MCF 10A (cell line): ENCODE measurements around the gene GRK6. TPM values are rescaled to one million over a fixed set of nuclear protein-coding genes. Genes with fewer than 3 reads are reported as not detected.

Experiments
- BruUV-seq: library from RNA; stranded (reverse); fragments of 400-500 nt; replicated peaks from 2 replicates; lab custom pipeline; 2021; lab: Mats Ljungman, UMichigan
- CTCF ChIA-PET: fragments of 300-600 bp; sonication (Branson Sonifier 250); formaldehyde crosslinking; extraction: SDS; loops from one replicate; lab custom pipeline; 2021; ENCODE audit warnings: antibody characterized with exemption, inconsistent platforms; lab: Yijun Ruan, JAX
- POLR2A ChIA-PET: fragments of 300-600, 350-650 bp; sonication (Branson Sonifier 250); formaldehyde crosslinking; extraction: SDS; loops from one replicate; lab custom pipeline; 2020; ENCODE audit warnings: antibody characterized with exemption, inconsistent platforms; lab: Yijun Ruan, JAX
- DNase-seq: peaks from one replicate; pipeline ENCODE4 v3.0.0-alpha.2; 2018; ENCODE audit not compliant: unreplicated experiment
- H3K27ac Mint-ChIP-seq: one replicate; pipeline ENCODE4 v1.8.0; 2022; ENCODE audit warnings: mild to moderate bottlenecking, low read depth, mixed read lengths; ENCODE audit not compliant: unreplicated experiment
- H3K27me3 Mint-ChIP-seq: one replicate; pipeline ENCODE4 v1.8.0; 2022; ENCODE audit warnings: mixed read lengths; ENCODE audit not compliant: insufficient read depth, unreplicated experiment
- H3K36me3 Mint-ChIP-seq: one replicate; pipeline ENCODE4 v1.8.0; 2022; ENCODE audit warnings: mild to moderate bottlenecking, moderate library complexity, mixed read lengths; ENCODE audit not compliant: insufficient read depth, unreplicated experiment
- H3K4me1 Mint-ChIP-seq: one replicate; pipeline ENCODE4 v1.8.0; 2022; ENCODE audit warnings: mixed read lengths; ENCODE audit not compliant: insufficient read depth, unreplicated experiment
- H3K4me3 Mint-ChIP-seq: one replicate; pipeline ENCODE4 v1.8.0; 2022; ENCODE audit warnings: mild to moderate bottlenecking, moderate library complexity, mixed read lengths; ENCODE audit not compliant: unreplicated experiment
- H3K9me3 Mint-ChIP-seq: one replicate; pipeline ENCODE4 v1.8.0; 2022; ENCODE audit warnings: mixed read lengths; ENCODE audit not compliant: unreplicated experiment
- intact Hi-C: fragments of 100-400 bp; cut with micrococcal nuclease; formaldehyde crosslinking; loops from 2 replicates; pipeline ENCODE4 v1.14.1; 2022
- total RNA-seq: library from RNA; stranded (reverse); gene quantifications from 2 replicates; pipeline ENCODE4 v1.2.3, GENCODE V29; 2022
- TF ChIP-seq, protein P1 (sequence below): fragments of 200-600 bp; IDR thresholded peaks from one replicate; pipeline ENCODE4 v1.8.0; 2022; ENCODE audit warnings: antibody characterized with exemption, mild to moderate bottlenecking; ENCODE audit not compliant: unreplicated experiment

GRK6 gene
- total RNA-seq, 1 experiment from 2014 or later = 52.0 TPM

DNA sequence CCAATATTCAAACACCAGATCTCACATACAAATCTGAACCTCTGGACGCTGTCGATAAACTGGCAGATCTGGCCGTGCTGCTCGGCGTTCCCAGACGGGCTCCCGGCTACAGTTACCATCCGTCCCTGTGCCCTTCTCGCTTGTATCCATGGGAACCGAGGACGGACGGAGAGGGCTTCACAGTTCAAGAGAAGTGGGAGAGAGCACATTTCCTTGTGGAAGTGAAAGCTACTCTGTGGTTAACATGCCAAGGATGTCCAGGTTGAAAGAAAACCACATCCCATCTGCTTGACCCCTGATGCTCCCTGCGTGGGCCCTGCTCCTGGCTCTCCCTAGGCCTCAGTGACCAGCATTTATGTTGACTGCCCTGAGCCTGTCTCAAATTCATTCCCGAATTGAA, 53.3 kb downstream of the GRK6 start:
- TF ChIP-seq, protein P1, sequence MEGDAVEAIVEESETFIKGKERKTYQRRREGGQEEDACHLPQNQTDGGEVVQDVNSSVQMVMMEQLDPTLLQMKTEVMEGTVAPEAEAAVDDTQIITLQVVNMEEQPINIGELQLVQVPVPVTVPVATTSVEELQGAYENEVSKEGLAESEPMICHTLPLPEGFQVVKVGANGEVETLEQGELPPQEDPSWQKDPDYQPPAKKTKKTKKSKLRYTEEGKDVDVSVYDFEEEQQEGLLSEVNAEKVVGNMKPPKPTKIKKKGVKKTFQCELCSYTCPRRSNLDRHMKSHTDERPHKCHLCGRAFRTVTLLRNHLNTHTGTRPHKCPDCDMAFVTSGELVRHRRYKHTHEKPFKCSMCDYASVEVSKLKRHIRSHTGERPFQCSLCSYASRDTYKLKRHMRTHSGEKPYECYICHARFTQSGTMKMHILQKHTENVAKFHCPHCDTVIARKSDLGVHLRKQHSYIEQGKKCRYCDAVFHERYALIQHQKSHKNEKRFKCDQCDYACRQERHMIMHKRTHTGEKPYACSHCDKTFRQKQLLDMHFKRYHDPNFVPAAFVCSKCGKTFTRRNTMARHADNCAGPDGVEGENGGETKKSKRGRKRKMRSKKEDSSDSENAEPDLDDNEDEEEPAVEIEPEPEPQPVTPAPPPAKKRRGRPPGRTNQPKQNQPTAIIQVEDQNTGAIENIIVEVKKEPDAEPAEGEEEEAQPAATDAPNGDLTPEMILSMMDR = no peak
- no peak for DNase-seq
- CTCF ChIA-PET = interaction anchor here (0.8 to 3.9 kb wide), 5 partner anchors 13 to 77 kb away, joined by 3 to 23 read pairs (median 5); no protein-coding TSS in a partner anchor
- Mint-ChIP-seq H3K9me3 (no peaks in the 10 kb centered on the region), H3K27me3 (no peaks in the 10 kb centered on the region), H3K4me1 (peaks cover 50% of the 10 kb centered on the region), H3K4me3 (no peak overlapping the region), H3K27ac (peak overlapping the region; percentile 87), H3K36me3 (peaks cover 16% of the 10 kb centered on the region)
- BruUV-seq = no TSS peak
- POLR2A ChIA-PET = interaction anchor here (0.6 to 2.7 kb wide), 2 partner anchors 15 to 21 kb away, joined by 3 to 5 read pairs; no protein-coding TSS in a partner anchor
- intact Hi-C loops = loop anchor here (2.0 kb wide), 1 partner anchor 17 kb away; the partner anchor contains the start of gene PDLIM7

GRCh38 chr5:177482359-177482795, 55.9 kb downstream of the GRK6 start:
- no peak overlapping the region for H3K27ac Mint-ChIP-seq
- peaks cover 44% of the 10 kb centered on the region for H3K4me1 Mint-ChIP-seq
- no peak overlapping the region for H3K4me3 Mint-ChIP-seq
- no TSS peak for BruUV-seq
- peaks cover 22% of the 10 kb centered on the region for H3K36me3 Mint-ChIP-seq
- intact Hi-C loops = no loop called here
- TF ChIP-seq, protein P1 = no peak
- CTCF ChIA-PET = interaction anchor here (0.6 to 0.9 kb wide), 3 partner anchors 13 to 163 kb away, joined by 3 to 5 read pairs (median 5); no protein-coding TSS in a partner anchor
- POLR2A ChIA-PET = no interaction called here
- no peak for DNase-seq
- H3K27me3 Mint-ChIP-seq = no peaks in the 10 kb centered on the region
- H3K9me3 Mint-ChIP-seq = no peaks in the 10 kb centered on the region

DNA sequence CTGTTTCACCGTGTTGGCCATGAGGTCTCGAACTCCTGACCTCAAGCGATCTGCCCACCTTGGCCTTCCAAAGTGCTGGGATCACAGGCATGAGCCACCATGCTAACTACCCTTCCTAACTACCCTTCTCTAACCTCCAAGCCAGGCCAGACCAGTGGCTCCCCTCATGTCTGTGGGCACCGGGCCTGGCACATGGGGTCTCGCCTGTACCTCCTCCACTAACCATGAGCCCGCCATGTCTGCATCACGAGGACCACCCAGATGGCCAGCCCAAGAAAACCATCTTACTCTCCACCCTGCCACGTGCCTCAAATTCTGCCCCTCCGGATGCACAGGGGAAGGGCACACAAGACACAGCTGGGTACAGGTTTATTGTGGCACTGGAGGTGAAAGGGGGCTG, 56.6 kb downstream of the GRK6 start:
- POLR2A ChIA-PET = no interaction called here
- H3K27me3 Mint-ChIP-seq = no peaks in the 10 kb centered on the region
- TF ChIP-seq, protein P1 = no peak
- intact Hi-C loops = no loop called here
- no peak for DNase-seq
- H3K9me3 Mint-ChIP-seq = no peaks in the 10 kb centered on the region
- peaks cover 24% of the 10 kb centered on the region for H3K36me3 Mint-ChIP-seq
- BruUV-seq = no TSS peak
- CTCF ChIA-PET = interaction anchor here (0.6 to 0.9 kb wide), 3 partner anchors 12 to 164 kb away, joined by 3 to 5 read pairs (median 5); no protein-coding TSS in a partner anchor
- H3K4me1 Mint-ChIP-seq = peaks cover 38% of the 10 kb centered on the region
- no peak overlapping the region for H3K4me3 Mint-ChIP-seq
- no peak overlapping the region for H3K27ac Mint-ChIP-seq

DNA sequence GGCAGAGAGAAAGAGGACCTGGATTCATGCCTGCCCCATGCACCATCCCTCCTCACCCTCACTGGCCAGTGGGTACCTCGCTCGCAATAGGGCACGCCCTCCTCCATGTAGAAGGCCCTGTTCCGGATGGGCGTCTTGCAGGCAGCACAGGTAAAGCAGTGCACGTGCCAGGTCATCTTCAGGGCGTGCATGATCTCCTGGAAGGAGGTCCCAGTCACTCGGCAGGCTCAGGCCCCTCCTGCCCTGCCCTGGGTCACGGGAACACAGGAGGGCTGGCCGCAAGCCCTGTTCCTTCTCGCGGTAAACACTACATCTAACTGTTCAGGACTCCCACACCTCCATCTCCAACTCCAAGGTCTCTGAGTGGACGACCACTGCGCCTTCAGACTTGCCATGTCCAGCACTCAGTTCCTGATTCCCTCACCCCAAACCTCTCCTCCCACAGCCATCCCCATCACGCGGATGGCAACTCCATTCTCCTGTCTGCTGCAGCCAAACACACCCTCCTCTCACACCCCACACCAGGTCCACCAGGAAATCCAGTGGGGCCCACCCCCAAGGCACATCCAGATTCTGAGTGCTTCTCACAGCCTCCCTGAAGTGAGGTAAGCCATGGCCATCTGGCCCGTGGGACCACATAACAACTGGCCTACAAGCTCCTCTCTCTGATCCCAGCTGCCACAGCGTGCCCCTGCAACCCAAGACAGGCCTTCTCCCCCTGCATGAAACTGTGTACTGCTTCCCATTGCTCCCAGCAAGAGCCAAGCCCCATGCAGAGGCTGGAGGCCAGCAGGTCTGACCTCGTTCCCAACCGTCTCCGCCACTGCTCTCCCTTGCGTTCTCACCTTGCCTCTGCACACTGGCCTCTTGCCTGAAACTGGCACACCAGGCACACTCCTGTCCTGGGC, 57.8 kb downstream of the GRK6 start:
- ChIA-PET CTCF (interaction anchor here (1.0 to 2.0 kb wide), 2 partner anchors 9 to 11 kb away, joined by 3 to 9 read pairs; no protein-coding TSS in a partner anchor), POLR2A (interaction anchor here (2.2 kb wide), 1 partner anchor 13 kb away, joined by 5 read pairs; the partner anchor contains the start of gene PDLIM7)
- BruUV-seq = no TSS peak
- Mint-ChIP-seq H3K36me3 (peaks cover 24% of the 10 kb centered on the region), H3K4me3 (no peak overlapping the region), H3K27ac (peak overlapping the region; percentile 3), H3K4me1 (peaks cover 26% of the 10 kb centered on the region), H3K9me3 (no peaks in the 10 kb centered on the region), H3K27me3 (no peaks in the 10 kb centered on the region)
- intact Hi-C loops = no loop called here
- TF ChIP-seq, protein P1 = no peak
- no peak for DNase-seq
